Activated naive CD8-positive, alpha-beta T cell treated with anti-CD3 and anti-CD28 coated beads for 36 hours (primary cell): ENCODE results near the gene KSR1. TPM values are rescaled to one million over a fixed set of nuclear protein-coding genes. Genes with fewer than 3 reads are reported as not detected.
"Not testable (repeated sequence)": the region's sequence is repeated elsewhere in the genome, so short reads cannot be mapped to it uniquely, and the experiment has no call there.

Experiments
- DNase-seq: peaks from one replicate; pipeline ENCODE4 v3.0.0; 2021
- H3K27ac Mint-ChIP-seq: one replicate; pipeline ENCODE4 v1.8.0; 2022; ENCODE audit warnings: mild to moderate bottlenecking, moderate library complexity, mixed read lengths
- H3K27me3 Mint-ChIP-seq: one replicate; pipeline ENCODE4 v1.8.0; 2022; ENCODE audit warnings: mild to moderate bottlenecking, mixed read lengths
- H3K36me3 Mint-ChIP-seq: one replicate; pipeline ENCODE4 v1.8.0; 2021; ENCODE audit warnings: mild to moderate bottlenecking, mixed read lengths
- H3K4me1 Mint-ChIP-seq: one replicate; pipeline ENCODE4 v1.8.0; 2021; ENCODE audit warnings: mixed read lengths
- H3K4me3 Mint-ChIP-seq: one replicate; pipeline ENCODE4 v1.8.0; 2022; ENCODE audit warnings: mild to moderate bottlenecking, moderate library complexity, mixed read lengths
- H3K9me3 Mint-ChIP-seq: one replicate; pipeline ENCODE4 v1.8.0; 2022; ENCODE audit warnings: mixed read lengths
- total RNA-seq, 2 experiments: library from RNA; stranded (reverse); gene quantifications; one replicate each; pipeline ENCODE4 v1.2.3, GENCODE V29; 2021

Gene KSR1
- total RNA-seq, 2 experiments from 2014 or later, result 58.9 to 62.5 TPM

GRCh38 chr17:27612160-27612770 lies 156.0 kb downstream of the KSR1 start:
- no peaks in the 10 kb centered on the region for H3K27me3 Mint-ChIP-seq
- no peak for DNase-seq
- H3K27ac Mint-ChIP-seq, result no peak overlapping the region
- H3K4me1 Mint-ChIP-seq, result peaks cover 29% of the 10 kb centered on the region
- no peak overlapping the region for H3K4me3 Mint-ChIP-seq
- H3K36me3 Mint-ChIP-seq, result peaks cover 42% of the 10 kb centered on the region
- no peaks in the 10 kb centered on the region for H3K9me3 Mint-ChIP-seq

DNA sequence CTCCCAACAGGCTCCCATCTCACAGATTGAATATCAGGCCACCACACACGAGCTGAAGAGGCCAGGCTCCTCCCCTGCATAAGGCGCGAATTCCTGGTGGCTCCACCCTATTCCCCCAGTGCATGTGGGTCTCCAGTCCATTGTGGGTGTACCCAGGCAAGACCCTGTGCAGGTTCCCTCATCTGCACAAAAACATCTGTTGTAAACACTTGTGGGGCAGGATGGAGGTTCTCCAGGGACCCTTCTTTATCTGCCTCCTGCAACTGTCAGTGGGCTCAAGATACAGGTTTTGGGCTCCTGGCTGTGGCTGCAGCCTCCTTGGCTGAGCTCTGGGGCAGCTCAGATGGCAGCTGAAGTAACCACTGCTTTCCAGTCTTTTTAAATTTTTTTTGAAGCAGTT lies 157.2 kb downstream of the KSR1 start:
- H3K4me1 Mint-ChIP-seq, result peaks cover 28% of the 10 kb centered on the region
- H3K27ac Mint-ChIP-seq, result no peak overlapping the region
- H3K36me3 Mint-ChIP-seq, result peaks cover 49% of the 10 kb centered on the region
- no peaks in the 10 kb centered on the region for H3K27me3 Mint-ChIP-seq
- no peak for DNase-seq
- no peak overlapping the region for H3K4me3 Mint-ChIP-seq
- no peaks in the 10 kb centered on the region for H3K9me3 Mint-ChIP-seq

DNA sequence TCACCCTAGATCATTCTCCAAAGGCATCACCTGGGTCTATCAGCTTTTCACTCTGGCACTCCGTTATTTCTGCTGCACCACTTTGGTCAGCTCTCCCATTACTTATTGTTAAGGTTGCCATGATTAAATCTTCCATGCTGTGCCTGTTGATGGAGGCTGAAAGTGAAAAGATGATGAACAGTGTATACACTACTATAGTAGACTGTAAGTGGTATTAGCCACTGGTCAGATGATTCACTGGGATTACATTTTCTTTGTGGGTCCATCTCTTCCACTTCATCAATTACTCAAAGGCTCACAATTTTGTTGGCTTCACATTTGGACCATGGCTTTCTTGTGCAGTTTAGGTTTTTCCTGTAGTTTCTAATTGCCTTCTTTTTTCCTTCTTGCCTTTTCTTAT lies 158.9 kb downstream of the KSR1 start:
- Mint-ChIP-seq H3K4me1 (peaks cover 30% of the 10 kb centered on the region), H3K9me3 (no peaks in the 10 kb centered on the region), H3K27ac (no peak overlapping the region), H3K4me3 (no peak overlapping the region), H3K27me3 (no peaks in the 10 kb centered on the region), H3K36me3 (peaks cover 52% of the 10 kb centered on the region)
- DNase-seq, result no peak

DNA sequence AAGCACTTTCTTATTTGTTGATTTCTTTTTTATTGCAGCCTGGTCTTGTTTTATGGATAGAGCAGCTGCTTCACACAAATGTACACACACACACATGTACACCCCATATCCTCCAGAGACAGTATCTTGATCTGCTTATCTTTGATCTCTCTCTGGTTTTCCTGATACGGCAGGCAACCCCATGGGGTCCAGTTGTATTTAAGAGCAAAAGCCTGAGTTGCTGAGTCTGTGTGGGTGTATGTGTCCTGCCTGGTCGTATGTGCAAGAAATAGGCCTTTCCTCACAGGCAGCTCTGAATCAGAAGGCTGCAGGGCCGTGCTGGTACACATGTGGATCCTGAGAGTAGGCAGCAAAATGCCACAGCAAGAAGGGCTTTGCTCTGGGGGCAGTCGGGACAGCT lies 160.2 kb downstream of the KSR1 start:
- H3K27me3 Mint-ChIP-seq, result no peaks in the 10 kb centered on the region
- no peak for DNase-seq
- H3K4me3 Mint-ChIP-seq, result no peak overlapping the region
- peak overlapping the region; percentile 86 for H3K27ac Mint-ChIP-seq
- peaks cover 37% of the 10 kb centered on the region for H3K4me1 Mint-ChIP-seq
- H3K9me3 Mint-ChIP-seq, result no peaks in the 10 kb centered on the region
- peaks cover 53% of the 10 kb centered on the region for H3K36me3 Mint-ChIP-seq

DNA sequence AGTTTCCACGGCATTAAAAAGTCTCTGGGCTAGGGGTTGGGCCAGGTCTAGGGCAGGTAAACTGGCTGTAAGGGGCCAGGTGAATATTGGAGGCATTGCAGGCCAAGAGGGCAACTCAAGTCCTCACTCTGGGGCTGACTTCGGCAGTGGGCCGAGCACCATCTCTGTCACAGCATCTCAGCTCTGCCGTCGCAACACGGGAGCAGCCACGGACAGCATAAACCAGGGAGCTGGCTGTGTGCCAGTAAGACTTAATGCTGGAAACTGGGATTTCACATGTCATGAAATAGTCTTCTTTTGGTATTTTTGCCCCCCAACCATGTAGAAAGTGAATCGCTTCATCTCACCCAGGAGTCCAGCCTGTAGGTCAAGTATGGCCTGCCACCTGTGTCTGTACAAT lies 162.2 kb downstream of the KSR1 start:
- Mint-ChIP-seq H3K27ac (no peak overlapping the region), H3K36me3 (peaks cover 53% of the 10 kb centered on the region), H3K9me3 (no peaks in the 10 kb centered on the region), H3K4me3 (no peak overlapping the region), H3K4me1 (peaks cover 31% of the 10 kb centered on the region), H3K27me3 (no peaks in the 10 kb centered on the region)
- no peak for DNase-seq

DNA sequence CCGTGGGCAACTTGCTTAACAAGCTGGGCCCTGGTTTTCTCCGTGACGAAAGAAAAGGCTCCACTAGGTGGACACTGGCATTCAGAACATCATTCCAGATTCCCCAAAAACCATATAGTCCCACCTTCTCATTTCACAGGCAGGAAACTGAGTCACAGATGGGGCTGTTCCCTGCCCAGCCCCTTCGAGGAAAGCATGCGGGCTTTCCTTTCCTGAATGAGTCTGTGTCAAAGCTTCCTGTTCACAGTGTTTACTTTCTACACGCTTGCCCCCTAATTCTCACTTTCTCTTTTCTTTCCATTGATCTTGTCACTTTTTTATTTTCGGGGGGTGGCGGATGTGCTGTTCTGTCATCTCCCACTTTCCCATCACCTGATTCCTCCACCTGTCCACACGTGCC lies 164.5 kb downstream of the KSR1 start:
- H3K27ac Mint-ChIP-seq, result peak overlapping the region; percentile 72
- no peaks in the 10 kb centered on the region for H3K9me3 Mint-ChIP-seq
- H3K36me3 Mint-ChIP-seq, result peaks cover 38% of the 10 kb centered on the region

DNA sequence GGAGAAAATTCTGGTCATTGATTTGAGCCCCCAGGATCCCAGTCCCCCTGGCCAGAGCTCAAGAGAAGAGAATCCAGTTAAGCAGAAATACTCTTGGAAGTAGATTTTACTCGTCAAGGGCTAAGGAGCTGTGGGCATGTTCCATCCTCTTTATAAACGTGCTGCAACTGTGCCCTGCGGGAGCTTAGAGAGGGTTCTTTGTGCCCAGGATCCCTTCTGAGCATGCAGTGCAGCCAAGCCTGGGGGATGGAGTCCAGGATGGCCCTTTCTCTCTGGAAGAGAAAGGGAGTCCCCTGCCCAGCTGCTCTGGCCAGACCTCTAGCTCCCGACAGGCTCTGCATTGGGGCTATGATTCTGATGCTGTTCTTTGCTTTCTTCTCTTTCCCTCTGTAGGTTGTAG lies 165.3 kb downstream of the KSR1 start:
- Mint-ChIP-seq H3K36me3 (peaks cover 32% of the 10 kb centered on the region), H3K9me3 (no peaks in the 10 kb centered on the region), H3K4me1 (peaks cover 17% of the 10 kb centered on the region), H3K27ac (peak overlapping the region; percentile 20), H3K4me3 (no peak overlapping the region), H3K27me3 (no peaks in the 10 kb centered on the region)
- DNase-seq, result no peak

More for the DNA sequence above, 164.5 kb downstream of the KSR1 start:
- DNase-seq, result no peak
- Mint-ChIP-seq H3K4me3 (no peak overlapping the region), H3K27me3 (no peaks in the 10 kb centered on the region), H3K4me1 (peaks cover 25% of the 10 kb centered on the region)

GRCh38 chr17:27621942-27622559 lies 165.8 kb downstream of the KSR1 start:
- H3K9me3 Mint-ChIP-seq, result no peaks in the 10 kb centered on the region
- H3K36me3 Mint-ChIP-seq, result peaks cover 29% of the 10 kb centered on the region
- H3K4me1 Mint-ChIP-seq, result peaks cover 12% of the 10 kb centered on the region
- H3K27ac Mint-ChIP-seq, result peak overlapping the region; percentile 20
- no peak overlapping the region for H3K4me3 Mint-ChIP-seq
- DNase-seq, result no peak
- no peaks in the 10 kb centered on the region for H3K27me3 Mint-ChIP-seq

GRCh38 chr17:27622986-27623385 lies 166.7 kb downstream of the KSR1 start:
- Mint-ChIP-seq H3K9me3 (no peaks in the 10 kb centered on the region), H3K27ac (no peak overlapping the region), H3K4me1 (peaks cover 12% of the 10 kb centered on the region), H3K36me3 (peaks cover 23% of the 10 kb centered on the region), H3K4me3 (no peak overlapping the region), H3K27me3 (no peaks in the 10 kb centered on the region)
- DNase-seq, result no peak

- no peak overlapping the region for H3K4me3 Mint-ChIP-seq
- H3K9me3 Mint-ChIP-seq, result no peaks in the 10 kb centered on the region
- no peak overlapping the region for H3K27ac Mint-ChIP-seq
- no peaks in the 10 kb centered on the region for H3K27me3 Mint-ChIP-seq
- peaks cover 18% of the 10 kb centered on the region for H3K36me3 Mint-ChIP-seq
- H3K4me1 Mint-ChIP-seq, result peaks cover 14% of the 10 kb centered on the region
- DNase-seq, result no peak
These were observed 167.4 kb downstream of the KSR1 start for GRCh38 chr17:27623614-27624013.

GRCh38 chr17:27624539-27624938 lies 168.3 kb downstream of the KSR1 start:
- Mint-ChIP-seq H3K36me3 (peaks cover 20% of the 10 kb centered on the region), H3K27me3 (no peaks in the 10 kb centered on the region), H3K4me1 (peaks cover 20% of the 10 kb centered on the region), H3K9me3 (no peaks in the 10 kb centered on the region), H3K4me3 (no peak overlapping the region), H3K27ac (no peak overlapping the region)
- no peak for DNase-seq

DNA sequence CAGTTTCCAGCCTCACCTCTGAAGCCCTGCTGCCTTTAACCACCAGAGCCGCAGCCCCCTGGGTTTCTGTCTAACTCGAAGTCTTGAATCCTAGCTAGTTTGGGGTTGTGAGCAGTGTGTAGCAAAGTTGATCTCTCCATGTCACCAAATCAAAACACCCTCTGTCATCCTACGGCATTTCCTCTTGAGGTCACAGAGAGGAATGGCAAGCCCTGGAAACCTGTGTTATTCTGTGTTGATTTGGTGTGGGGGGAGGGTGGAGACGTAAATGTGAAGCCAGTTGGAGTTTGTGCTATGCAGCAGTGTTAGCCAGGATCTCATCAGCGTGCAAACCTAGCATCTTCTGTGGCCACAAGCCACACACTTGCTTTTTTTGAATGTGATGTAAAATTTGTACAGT lies 169.6 kb downstream of the KSR1 start:
- Mint-ChIP-seq H3K9me3 (no peaks in the 10 kb centered on the region), H3K27me3 (no peaks in the 10 kb centered on the region), H3K36me3 (peaks cover 19% of the 10 kb centered on the region), H3K4me1 (peaks cover 16% of the 10 kb centered on the region), H3K4me3 (no peak overlapping the region), H3K27ac (no peak overlapping the region)
- DNase-seq, result no peak

- Mint-ChIP-seq H3K27me3 (no peaks in the 10 kb centered on the region), H3K9me3 (no peaks in the 10 kb centered on the region), H3K36me3 (peaks cover 19% of the 10 kb centered on the region), H3K27ac (no peak overlapping the region), H3K4me3 (no peak overlapping the region), H3K4me1 (peaks cover 24% of the 10 kb centered on the region)
- no peak for DNase-seq
These were observed 171.3 kb downstream of the KSR1 start for GRCh38 chr17:27627514-27627913.

GRCh38 chr17:27628376-27628775 lies 172.1 kb downstream of the KSR1 start:
- H3K9me3 Mint-ChIP-seq, result no peaks in the 10 kb centered on the region
- no peak overlapping the region for H3K27ac Mint-ChIP-seq
- DNase-seq, result no peak
- peaks cover 15% of the 10 kb centered on the region for H3K36me3 Mint-ChIP-seq
- no peak overlapping the region for H3K4me3 Mint-ChIP-seq
- no peaks in the 10 kb centered on the region for H3K27me3 Mint-ChIP-seq
- peaks cover 24% of the 10 kb centered on the region for H3K4me1 Mint-ChIP-seq

DNA sequence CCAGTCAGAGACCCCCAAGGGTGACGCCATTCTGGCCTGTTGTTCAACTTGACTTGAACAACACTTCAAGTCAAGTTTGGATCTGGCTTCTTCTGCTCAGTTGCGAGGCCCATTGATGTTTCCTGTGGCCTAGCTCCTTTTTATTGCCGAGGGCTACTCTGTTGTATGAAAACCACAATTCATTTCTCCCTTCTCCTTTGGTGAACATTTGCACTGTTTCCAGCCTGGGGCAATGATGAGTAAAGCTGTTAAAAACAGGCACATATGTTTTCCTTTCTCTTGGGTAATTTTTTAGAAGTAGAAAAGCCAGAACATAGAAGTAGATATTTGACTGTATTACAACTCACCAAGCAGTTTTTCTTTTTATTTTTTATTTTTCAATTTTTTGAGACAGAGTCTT lies 173.0 kb downstream of the KSR1 start:
- not testable (repeated sequence) for DNase-seq, H3K27ac Mint-ChIP-seq, H3K4me3 Mint-ChIP-seq, H3K27me3 Mint-ChIP-seq, H3K9me3 Mint-ChIP-seq
- Mint-ChIP-seq H3K36me3 (peaks cover 12% of the 10 kb centered on the region), H3K4me1 (peaks cover 24% of the 10 kb centered on the region)
